K562 (cell line): ENCODE results near the gene SCYGR8. TPM values are rescaled to one million over a fixed set of nuclear protein-coding genes. Genes with fewer than 3 reads are reported as not detected.

Experiments used
- ATAC-seq: fragments of 200-7000 bp; cut with Tn5 transposase; 3 replicates; pipeline ENCODE4 v1.9.1; 2020; ENCODE audit warnings: moderate library complexity
- BruUV-seq: library from RNA; stranded (reverse); fragments of 400-500 nt; replicated peaks from 2 replicates; lab custom pipeline; 2021; lab: Mats Ljungman, UMichigan
- CTCF ChIA-PET: fragments of 300-600 bp; formaldehyde crosslinking; extraction: SDS; loops from one replicate; lab custom pipeline; 2021; ENCODE audit warnings: low intra/inter-chr PET ratio; lab: Yijun Ruan, JAX
- POLR2A ChIA-PET: fragments of 300-600, 350-650 bp; sonication (Branson Sonifier 250); formaldehyde crosslinking; extraction: SDS; loops from one replicate; lab custom pipeline; 2021; ENCODE audit warnings: antibody characterized with exemption, inconsistent platforms; lab: Yijun Ruan, JAX
- DNase-seq, 4 experiments: peaks; one replicate each; pipeline versions ENCODE4 v3.0.0 to v3.0.0-alpha.2; 2011 to 2018; ENCODE audit warnings: low spot score in 3 of 4, mixed read lengths in 3 of 4; ENCODE audit errors: extremely low read depth in 1 of 4
- FAIRE-seq: peaks from 2 replicates; lab custom pipeline; 2011; peaks lifted over from hg19 to GRCh38; lab: Jason Lieb, UNC
- H2AFZ ChIP-seq: 2 replicates; pipeline ENCODE4 v1.6.0; 2011; ENCODE audit warnings: low read depth, low read length, control low read depth, inconsistent platforms
- H3K27ac ChIP-seq: fragments of 200-600 bp; 3 replicates; pipeline ENCODE4 v1.8.0; 2011; ENCODE audit warnings: low read depth, mild to moderate bottlenecking, control low read depth, inconsistent platforms, low read length, moderate library complexity, mixed read lengths; ENCODE audit errors: extremely low read depth
- H3K27me3 ChIP-seq, 2 experiments: fragments of 300-600 bp in 1 of 2; 2 replicates in 1 of 2; 3 replicates in 1 of 2; pipeline versions ENCODE4 v1.6.0 to v1.8.0; 2011; ENCODE audit warnings: inconsistent platforms in 2 of 2, low read length in 2 of 2, mild to moderate bottlenecking in 1 of 2, mixed read lengths in 1 of 2, moderate library complexity in 1 of 2; ENCODE audit not compliant: control insufficient read depth in 2 of 2, insufficient read depth in 2 of 2
- H3K36me3 ChIP-seq: fragments of 300-600 bp; 3 replicates; pipeline ENCODE4 v1.8.0; 2011; ENCODE audit warnings: mild to moderate bottlenecking, low read length, inconsistent platforms; ENCODE audit not compliant: control insufficient read depth, insufficient read depth
- H3K4me1 ChIP-seq, 2 experiments: fragments of 200-600 bp in 1 of 2; replicated peaks in 1 of 2; 2 replicates in 1 of 2; 3 replicates in 1 of 2; pipeline versions ENCODE4 v1.5.1 to v1.8.0; 2011; ENCODE audit warnings: inconsistent platforms in 2 of 2, low read length in 2 of 2, mild to moderate bottlenecking in 1 of 2, mixed read lengths in 1 of 2, moderate library complexity in 1 of 2; ENCODE audit not compliant: control insufficient read depth in 2 of 2, insufficient read depth in 2 of 2
- H3K4me2 ChIP-seq: 2 replicates; pipeline ENCODE4 v1.6.1; 2011; ENCODE audit warnings: low read length, control low read depth, inconsistent platforms, mixed read lengths; ENCODE audit not compliant: insufficient read depth
- H3K4me3 ChIP-seq: fragments of 200-600 bp; sonication (generic), shearing (Covaris generic); 2 replicates; pipeline ENCODE4 v1.5.1; 2016; ENCODE audit warnings: control low read depth, inconsistent platforms
- H3K79me2 ChIP-seq: fragments of 200-600 bp; 3 replicates; pipeline ENCODE4 v1.8.0; 2011; ENCODE audit warnings: low read length, inconsistent platforms; ENCODE audit not compliant: control insufficient read depth, insufficient read depth
- H3K9ac ChIP-seq, 2 experiments: 2 replicates each; pipeline versions ENCODE4 v1.6.0 to v1.6.1; 2011; ENCODE audit warnings: low read depth in 2 of 2, low read length in 2 of 2, control low read depth in 1 of 2, inconsistent platforms in 1 of 2, mild to moderate bottlenecking in 1 of 2, mixed read lengths in 1 of 2; ENCODE audit not compliant: insufficient read depth in 1 of 2
- H3K9me1 ChIP-seq: one replicate; pipeline ENCODE4 v1.6.0; 2011; ENCODE audit warnings: inconsistent platforms, mild to moderate bottlenecking, low read length, moderate library complexity; ENCODE audit not compliant: control insufficient read depth, insufficient read depth
- H3K9me3 ChIP-seq: replicated peaks from 2 replicates; pipeline ENCODE4 v1.5.1; 2011; ENCODE audit warnings: low read depth, low read length, inconsistent platforms; ENCODE audit not compliant: control insufficient read depth, insufficient read depth
- H4K20me1 ChIP-seq: replicated peaks from 2 replicates; pipeline ENCODE4 v1.6.1; 2011; ENCODE audit warnings: low read length, inconsistent platforms, mixed read lengths; ENCODE audit not compliant: control insufficient read depth, insufficient read depth
- MED1 ChIP-seq: sonication (generic); formaldehyde crosslinking; IDR thresholded peaks from 2 replicates; pipeline ENCODE4 v1.8.1; 2023; ENCODE audit warnings: missing genetic modification reagents, borderline replicate concordance
- RBFOX2 ChIP-seq: fragments of 200-400 bp; formaldehyde crosslinking; IDR thresholded peaks from 2 replicates; pipeline ENCODE4 v1.6.1; 2017; ENCODE audit warnings: low read depth, mild to moderate bottlenecking, low read length, moderate library complexity
- ZBTB1 ChIP-seq: sonication (generic); formaldehyde crosslinking; IDR thresholded peaks from 2 replicates; pipeline ENCODE4 v1.8.1; 2023; ENCODE audit warnings: missing genetic modification reagents, low read depth, mild to moderate bottlenecking, borderline replicate concordance
- ZBTB5 ChIP-seq: fragments of 450-650 bp; IDR thresholded peaks from 2 replicates; pipeline ENCODE4 v1.6.1; 2017; ENCODE audit warnings: antibody characterized with exemption
- WGBS: fragments of 100-300 bp; shearing (Covaris generic); methylation state at CpG from one replicate; pipeline ENCODE4 v1.1.6; 2016; ENCODE audit warnings: low coverage, mixed read lengths; ENCODE audit not compliant: insufficient coverage; ENCODE audit errors: missing lambda C conversion rate; 5-methylcytosine and 5-hydroxymethylcytosine counted together
- in situ Hi-C: fragments of 300-500 bp; cut with MboI; formaldehyde crosslinking; loops from 4 replicates; pipeline ENCODE4 v1.15.0; 2018; ENCODE audit warnings: inconsistent platforms, mixed read lengths
- intact Hi-C: fragments of 100-400 bp; cut with micrococcal nuclease; formaldehyde crosslinking; loops from 2 replicates; pipeline ENCODE4 v1.14.2; 2022
- polyA plus RNA-seq, 8 experiments: library from polyadenylated mRNA; depleted of rRNA in 4 of 8; stranded (reverse) in 5 of 8; unstranded in 3 of 8; fragments of >200 nt; fragmentation: Nextera tagmentation in 2 of 8; fragmentation: Illumina TruSeq in 1 of 8; extraction: Ambion mirVana in 2 of 8; extraction: Trizol in 1 of 8; gene quantifications; 2 replicates each; pipeline versions ENCODE4 v1.2.1 to v1.2.3, GENCODE V29; 2011 to 2014; ENCODE audit warnings: inconsistent platforms in 1 of 8, missing spikeins in 1 of 8
- total RNA-seq, 7 experiments: library from RNA; depleted of rRNA in 6 of 7; stranded (reverse); fragments of >200 nt in 6 of 7; fragmentation: Illumina TruSeq in 2 of 7; extraction: Trizol in 2 of 7; gene quantifications; 2 replicates each; pipeline versions ENCODE4 v1.2.1 to v1.2.3, GENCODE V29; 2011 to 2021; ENCODE audit warnings: low replicate concordance in 1 of 7
- TF ChIP-seq, protein P1 (sequence below): sonication (generic); formaldehyde crosslinking; IDR thresholded peaks from 2 replicates; pipeline ENCODE4 v1.8.1; 2023; ENCODE audit warnings: mild to moderate bottlenecking, missing genetic modification reagents, moderate library complexity
- TF ChIP-seq, protein P2 (sequence below), 2 experiments: fragments of 450-650 bp in 1 of 2; IDR thresholded peaks; 2 replicates each; pipeline ENCODE4 v1.6.1; 2011 to 2017; ENCODE audit warnings: low read depth in 2 of 2, antibody characterized with exemption in 1 of 2, borderline replicate concordance in 1 of 2, low read length in 1 of 2, mild to moderate bottlenecking in 1 of 2, mixed read lengths in 1 of 2; ENCODE audit not compliant: control insufficient read depth in 1 of 2

SCYGR8 gene
- total and polyA plus RNA-seq, 9 of the 15 experiments (the other 6 are each of a cell fraction or from before 2014, with no cell fraction given): not detected

DNA sequence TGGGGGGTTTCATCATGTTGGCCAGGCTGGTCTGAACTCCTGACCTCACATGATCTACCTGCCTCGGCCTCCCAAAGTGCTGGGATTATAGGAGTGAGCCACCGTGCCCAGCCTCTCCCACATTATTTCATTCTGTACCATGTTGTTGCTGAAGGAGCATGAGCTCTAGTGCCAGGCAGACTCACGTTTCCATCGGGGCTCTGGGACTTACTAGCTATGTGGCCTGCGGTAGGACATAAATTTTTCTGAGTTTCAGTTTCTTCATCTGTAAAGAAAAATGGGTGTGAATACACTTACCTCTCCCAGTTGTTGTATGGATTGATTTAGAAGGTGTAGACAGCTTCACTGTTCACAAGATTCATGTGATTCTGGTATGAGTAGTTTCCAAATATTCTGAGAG is 37.1 kb downstream of the SCYGR8 start:
- Histone ChIP-seq H3K4me2 (no peak overlapping the region), H3K36me3 (no peaks in the 10 kb centered on the region), H3K9me1 (no peaks in the 10 kb centered on the region), H4K20me1 (no peaks in the 10 kb centered on the region), H3K9ac (no peak overlapping the region), H3K9me3 (no peaks in the 10 kb centered on the region), H3K4me1 (no peaks in the 10 kb centered on the region), H3K79me2 (no peaks in the 10 kb centered on the region), H3K27ac (no peak overlapping the region), H3K4me3 (no peak overlapping the region), H3K27me3 (no peaks in the 10 kb centered on the region), H2AFZ (no peak overlapping the region)
- in situ Hi-C loops (no loop called here), intact Hi-C loops (no loop called here)
- BruUV-seq: no TSS peak
- CTCF ChIA-PET: no interaction called here
- WGBS: 4% methylated on average over 5 of the region's 5 CpGs
- ATAC-seq: no peak
- POLR2A ChIA-PET: no interaction called here
- no peak for TF ChIP-seq MED1
- no peak for TF ChIP-seq ZBTB1 (CRISPR knock-in tag)
- TF ChIP-seq ZBTB5: no peak
- no peak for TF ChIP-seq RBFOX2
- TF ChIP-seq, protein P1, sequence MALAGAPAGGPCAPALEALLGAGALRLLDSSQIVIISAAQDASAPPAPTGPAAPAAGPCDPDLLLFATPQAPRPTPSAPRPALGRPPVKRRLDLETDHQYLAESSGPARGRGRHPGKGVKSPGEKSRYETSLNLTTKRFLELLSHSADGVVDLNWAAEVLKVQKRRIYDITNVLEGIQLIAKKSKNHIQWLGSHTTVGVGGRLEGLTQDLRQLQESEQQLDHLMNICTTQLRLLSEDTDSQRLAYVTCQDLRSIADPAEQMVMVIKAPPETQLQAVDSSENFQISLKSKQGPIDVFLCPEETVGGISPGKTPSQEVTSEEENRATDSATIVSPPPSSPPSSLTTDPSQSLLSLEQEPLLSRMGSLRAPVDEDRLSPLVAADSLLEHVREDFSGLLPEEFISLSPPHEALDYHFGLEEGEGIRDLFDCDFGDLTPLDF (CRISPR knock-in tag): no peak
- TF ChIP-seq, protein P2, sequence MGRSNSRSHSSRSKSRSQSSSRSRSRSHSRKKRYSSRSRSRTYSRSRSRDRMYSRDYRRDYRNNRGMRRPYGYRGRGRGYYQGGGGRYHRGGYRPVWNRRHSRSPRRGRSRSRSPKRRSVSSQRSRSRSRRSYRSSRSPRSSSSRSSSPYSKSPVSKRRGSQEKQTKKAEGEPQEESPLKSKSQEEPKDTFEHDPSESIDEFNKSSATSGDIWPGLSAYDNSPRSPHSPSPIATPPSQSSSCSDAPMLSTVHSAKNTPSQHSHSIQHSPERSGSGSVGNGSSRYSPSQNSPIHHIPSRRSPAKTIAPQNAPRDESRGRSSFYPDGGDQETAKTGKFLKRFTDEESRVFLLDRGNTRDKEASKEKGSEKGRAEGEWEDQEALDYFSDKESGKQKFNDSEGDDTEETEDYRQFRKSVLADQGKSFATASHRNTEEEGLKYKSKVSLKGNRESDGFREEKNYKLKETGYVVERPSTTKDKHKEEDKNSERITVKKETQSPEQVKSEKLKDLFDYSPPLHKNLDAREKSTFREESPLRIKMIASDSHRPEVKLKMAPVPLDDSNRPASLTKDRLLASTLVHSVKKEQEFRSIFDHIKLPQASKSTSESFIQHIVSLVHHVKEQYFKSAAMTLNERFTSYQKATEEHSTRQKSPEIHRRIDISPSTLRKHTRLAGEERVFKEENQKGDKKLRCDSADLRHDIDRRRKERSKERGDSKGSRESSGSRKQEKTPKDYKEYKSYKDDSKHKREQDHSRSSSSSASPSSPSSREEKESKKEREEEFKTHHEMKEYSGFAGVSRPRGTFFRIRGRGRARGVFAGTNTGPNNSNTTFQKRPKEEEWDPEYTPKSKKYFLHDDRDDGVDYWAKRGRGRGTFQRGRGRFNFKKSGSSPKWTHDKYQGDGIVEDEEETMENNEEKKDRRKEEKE (IDR thresholded peaks at IDR 0.05; ENCODE audit: borderline replicate concordance in 1 of 2, control insufficient read depth in 1 of 2, low read depth in 2 of 2, low read length in 1 of 2): no peak
- no peak for DNase-seq
- FAIRE-seq: no peak
